SK-N-SH (cell line): ENCODE data around the gene SEZ6. TPM values are rescaled to one million over a fixed set of nuclear protein-coding genes. Genes with fewer than 3 reads are reported as not detected.

Experiments used
- CTCF ChIA-PET: fragments of 300-600, 350-600 bp; formaldehyde crosslinking; extraction: SDS; loops from one replicate; lab custom pipeline; 2021; lab: Yijun Ruan, JAX
- POLR2A ChIA-PET: fragments of 350-600 bp; sonication (Branson Sonifier 250); formaldehyde crosslinking; extraction: SDS; loops from one replicate; lab custom pipeline; 2020; ENCODE audit warnings: antibody characterized with exemption, inconsistent platforms; lab: Yijun Ruan, JAX
- DNase-seq: peaks from one replicate; pipeline ENCODE4 v3.0.0; 2012
- H2AFZ ChIP-seq: fragments of 200-600 bp; sonication (generic); 2 replicates; pipeline ENCODE4 v1.8.1; 2016; ENCODE audit warnings: antibody characterized with exemption, mild to moderate bottlenecking, low read depth
- H3F3A ChIP-seq: fragments of 200-600 bp; sonication (generic); replicated peaks from 2 replicates; pipeline ENCODE3; 2016; ENCODE audit warnings: antibody characterized with exemption, mild to moderate bottlenecking; ENCODE audit not compliant: insufficient read depth
- H3K27ac ChIP-seq, 2 experiments: fragments of 200-500 bp in 1 of 2; fragments of 200-600 bp in 1 of 2; sonication (Bioruptor generic) in 1 of 2; sonication (generic), shearing (Covaris generic) in 1 of 2; 2 replicates each; pipeline versions ENCODE4 v1.5.1 to v1.6.1; 2014 to 2016; ENCODE audit warnings: low read depth in 2 of 2, inconsistent platforms in 1 of 2, low read length in 1 of 2, mild to moderate bottlenecking in 1 of 2, mixed read lengths in 1 of 2
- H3K27me3 ChIP-seq: fragments of 200-600 bp; sonication (generic), shearing (Covaris generic); 2 replicates; pipeline ENCODE4 v1.6.1; 2016; ENCODE audit warnings: mixed run types; ENCODE audit not compliant: insufficient read depth
- H3K36me3 ChIP-seq, 2 experiments: fragments of 200-500 bp in 1 of 2; fragments of 200-600 bp in 1 of 2; sonication (Bioruptor generic) in 1 of 2; sonication (generic) in 1 of 2; replicated peaks in 1 of 2; 2 replicates each; pipeline versions ENCODE3 to v1.5.1; 2014 to 2016; ENCODE audit warnings: low read length in 1 of 2, mild to moderate bottlenecking in 1 of 2; ENCODE audit not compliant: insufficient read depth in 2 of 2, control insufficient read depth in 1 of 2
- H3K4me1 ChIP-seq, 2 experiments: fragments of 200-500 bp in 1 of 2; fragments of 200-600 bp in 1 of 2; sonication (Bioruptor generic) in 1 of 2; sonication (generic), shearing (Covaris generic) in 1 of 2; 2 replicates each; pipeline versions ENCODE4 v1.5.1 to v1.6.1; 2014 to 2016; ENCODE audit warnings: low read depth in 1 of 2, low read length in 1 of 2, mixed run types in 1 of 2; ENCODE audit not compliant: insufficient read depth in 2 of 2, control insufficient read depth in 1 of 2
- H3K4me2 ChIP-seq: fragments of 200-600 bp; sonication (generic), shearing (Covaris generic); 2 replicates; pipeline ENCODE4 v1.6.1; 2017; ENCODE audit warnings: mixed run types
- H3K4me3 ChIP-seq, 2 experiments: fragments of 200-500 bp in 1 of 2; fragments of 200-600 bp in 1 of 2; sonication (Bioruptor generic) in 1 of 2; sonication (generic), shearing (Covaris generic) in 1 of 2; 2 replicates each; pipeline versions ENCODE4 v1.5.1 to v1.8.1; 2014 to 2016; ENCODE audit warnings: low read depth in 2 of 2, inconsistent platforms in 1 of 2, low read length in 1 of 2, mild to moderate bottlenecking in 1 of 2, mixed read lengths in 1 of 2, moderate library complexity in 1 of 2
- H3K79me2 ChIP-seq: fragments of 200-600 bp; sonication (generic); 2 replicates; pipeline ENCODE4 v1.8.1; 2017; ENCODE audit warnings: mild to moderate bottlenecking; ENCODE audit not compliant: insufficient read depth
- H3K9ac ChIP-seq: fragments of 200-600 bp; sonication (generic); 2 replicates; pipeline ENCODE4 v1.6.1; 2017; ENCODE audit warnings: mixed run types
- H3K9me2 ChIP-seq: fragments of 200-600 bp; sonication (generic); 2 replicates; pipeline ENCODE4 v1.6.1; 2017; ENCODE audit warnings: mixed run types
- H3K9me3 ChIP-seq: fragments of 200-600 bp; sonication (generic); 2 replicates; pipeline ENCODE4 v1.6.1; 2017; ENCODE audit warnings: mixed run types, mild to moderate bottlenecking, moderate library complexity
- H4K20me1 ChIP-seq: fragments of 200-600 bp; sonication (generic); 2 replicates; pipeline ENCODE4 v1.6.1; 2017; ENCODE audit warnings: mild to moderate bottlenecking, mixed run types; ENCODE audit not compliant: insufficient read depth
- CHD2 ChIP-seq: fragments of 150-350 bp; IDR thresholded peaks from 2 replicates; pipeline ENCODE4 v1.6.1; 2018; ENCODE audit warnings: low read length; ENCODE audit not compliant: partially characterized antibody
- CTCF ChIP-seq: fragments of 200-600 bp; sonication (generic); IDR thresholded peaks from 2 replicates; pipeline ENCODE4 v1.6.1; 2017; ENCODE audit warnings: antibody characterized with exemption, mild to moderate bottlenecking, moderate library complexity
- ELF1 ChIP-seq: IDR thresholded peaks from 2 replicates; pipeline ENCODE4 v1.4.0; 2012
- FOXJ3 ChIP-seq: sonication (generic); formaldehyde crosslinking; IDR thresholded peaks from 2 replicates; pipeline ENCODE4 v1.5.1; 2020; ENCODE audit warnings: mild to moderate bottlenecking, missing genetic modification reagents
- FOXM1 ChIP-seq: IDR thresholded peaks from 2 replicates; pipeline ENCODE4 v1.4.0; 2012; ENCODE audit warnings: low read depth, mild to moderate bottlenecking
- GABPA ChIP-seq: IDR thresholded peaks from 2 replicates; pipeline ENCODE4 v1.4.0; 2012; ENCODE audit warnings: low read depth, mild to moderate bottlenecking
- GATA2 ChIP-seq: sonication (generic); formaldehyde crosslinking; IDR thresholded peaks from 2 replicates; pipeline ENCODE4 v1.5.0; 2020; ENCODE audit warnings: mild to moderate bottlenecking, missing genetic modification reagents
- IRF3 ChIP-seq: fragments of 150-350 bp; IDR thresholded peaks from 2 replicates; pipeline ENCODE4 v1.6.1; 2016; ENCODE audit warnings: mild to moderate bottlenecking, low read depth, low read length
- JUND ChIP-seq: IDR thresholded peaks from 2 replicates; pipeline ENCODE4 v1.4.0; 2012
- MAX ChIP-seq: IDR thresholded peaks from 2 replicates; pipeline ENCODE4 v1.4.0; 2012; ENCODE audit warnings: low read depth
- MXI1 ChIP-seq: IDR thresholded peaks from 2 replicates; pipeline ENCODE4 v1.6.1; 2012; ENCODE audit warnings: mild to moderate bottlenecking, low read depth, low read length, improper control_type of control experiment
- NFIC ChIP-seq: IDR thresholded peaks from 2 replicates; pipeline ENCODE4 v1.4.0; 2012; ENCODE audit warnings: borderline replicate concordance
- RCOR1 ChIP-seq: fragments of 150-350 bp; IDR thresholded peaks from 2 replicates; pipeline ENCODE4 v1.6.1; 2017; ENCODE audit warnings: antibody characterized with exemption, low read length
- RFX5 ChIP-seq: IDR thresholded peaks from 2 replicates; pipeline ENCODE4 v1.6.1; 2012; ENCODE audit warnings: mild to moderate bottlenecking, improper control_type of control experiment, low read length
- RXRA ChIP-seq: IDR thresholded peaks from 2 replicates; pipeline ENCODE4 v1.4.0; 2012; ENCODE audit warnings: low read depth, mild to moderate bottlenecking, borderline replicate concordance
- SIN3A ChIP-seq: IDR thresholded peaks from 2 replicates; pipeline ENCODE4 v1.6.1; 2012; ENCODE audit warnings: low read depth, mild to moderate bottlenecking, low read length, moderate library complexity, borderline replicate concordance
- YY1 ChIP-seq: IDR thresholded peaks from 2 replicates; pipeline ENCODE4 v1.4.0; 2012; ENCODE audit warnings: low read depth, mild to moderate bottlenecking
- ZBTB33 ChIP-seq: IDR thresholded peaks from 2 replicates; pipeline ENCODE4 v1.4.0; 2012; ENCODE audit warnings: low read depth, borderline replicate concordance
- WGBS: methylation state at CpG from one replicate; pipeline ENCODE4 v1.1.6; 2017; ENCODE audit warnings: low lambda C conversion rate; 5-methylcytosine and 5-hydroxymethylcytosine counted together
- polyA plus RNA-seq, 3 experiments: library from polyadenylated mRNA; depleted of rRNA; stranded (reverse); fragments of >200 nt; gene quantifications; 2 replicates each; pipeline ENCODE4 v1.2.3, GENCODE V29; 2012
- TF ChIP-seq, protein P1 (sequence below): IDR thresholded peaks from 2 replicates; pipeline ENCODE4 v1.4.0; 2012; ENCODE audit warnings: low read depth, borderline replicate concordance

The SEZ6 gene
- polyA plus RNA-seq, 1 of the 3 experiments (the other 2 are of a cell fraction) = 0.12 TPM

DNA sequence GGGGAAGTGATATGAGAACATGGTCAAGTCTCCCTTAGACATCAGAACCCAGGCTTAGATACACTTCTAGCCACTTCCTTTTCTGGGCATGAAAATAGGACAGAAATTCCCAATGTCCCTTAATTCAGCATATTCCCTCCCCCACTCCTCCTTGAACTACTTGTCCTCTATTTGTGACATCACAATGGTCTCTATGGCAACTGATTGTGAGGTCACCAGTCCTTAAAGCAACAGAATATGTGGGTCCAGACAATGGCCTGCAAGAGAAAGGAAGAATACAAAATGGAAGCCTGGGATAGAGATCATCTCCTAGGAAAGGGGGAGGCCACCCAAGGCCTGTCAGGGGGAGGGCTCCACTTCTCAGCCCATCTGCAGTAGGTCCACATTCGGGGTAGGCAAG lies 6.7 kb upstream of the SEZ6 start:
- H3K79me2 ChIP-seq = no peaks in the 10 kb centered on the region
- H2AFZ ChIP-seq = no peak overlapping the region

DNA sequence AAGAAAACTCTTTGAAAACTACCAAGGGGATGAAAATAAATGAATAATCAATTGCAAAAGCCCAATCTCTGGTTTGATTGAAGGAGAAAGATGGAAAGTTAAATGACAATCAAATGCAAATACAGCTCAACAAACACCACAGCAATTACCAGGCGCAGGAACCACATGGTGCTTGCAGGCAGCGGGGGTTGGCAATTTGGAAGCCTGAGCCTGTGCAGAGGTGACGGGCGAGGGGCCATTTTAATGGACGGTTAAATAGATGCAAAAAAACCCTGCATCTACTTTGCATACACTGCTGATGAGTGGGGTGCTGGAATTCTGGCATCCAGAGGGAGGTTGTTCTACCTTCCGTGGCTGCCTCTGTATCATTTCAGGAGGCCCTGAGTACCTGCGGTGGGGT lies 4.8 kb upstream of the SEZ6 start:
- H3F3A ChIP-seq = peaks cover 4% of the 10 kb centered on the region
- ChIA-PET CTCF (interaction anchor here (0.9 to 2.2 kb wide), 5 partner anchors 9 to 209 kb away, joined by 3 to 13 read pairs (median 8); no protein-coding TSS in a partner anchor), POLR2A (no interaction called here)
- no peak overlapping the region for H3K4me3 ChIP-seq
- DNase-seq = no peak
- peaks cover 19% of the 10 kb centered on the region for H3K27me3 ChIP-seq
- H3K27ac ChIP-seq = no peak overlapping the region
- H3K9me2 ChIP-seq = no peaks in the 10 kb centered on the region
- peaks cover 7% of the 10 kb centered on the region in 2 experiments; a peak in 2 of 4 replicates for H3K4me1 ChIP-seq
- no peaks in the 10 kb centered on the region for H4K20me1 ChIP-seq
- no peaks in the 10 kb centered on the region for H3K9me3 ChIP-seq
- 51% methylated on average over 4 of the region's 7 CpGs for WGBS
- no peak overlapping the region for H3K9ac ChIP-seq
- H2AFZ ChIP-seq = no peak overlapping the region
- no peaks in the 10 kb centered on the region for H3K36me3 ChIP-seq
- no peak overlapping the region for H3K4me2 ChIP-seq
- H3K79me2 ChIP-seq = no peaks in the 10 kb centered on the region
- TF ChIP-seq JUND (no peak), FOXJ3 (CRISPR knock-in tag) (no peak), IRF3 (no peak), MAX (no peak), GATA2 (CRISPR knock-in tag) (no peak), CTCF (no peak), CHD2 (no peak), NFIC (no peak), MXI1 (no peak), ELF1 (no peak), RCOR1 (no peak), SIN3A (no peak), YY1 (no peak), RFX5 (no peak)
- TF ChIP-seq, protein P1, sequence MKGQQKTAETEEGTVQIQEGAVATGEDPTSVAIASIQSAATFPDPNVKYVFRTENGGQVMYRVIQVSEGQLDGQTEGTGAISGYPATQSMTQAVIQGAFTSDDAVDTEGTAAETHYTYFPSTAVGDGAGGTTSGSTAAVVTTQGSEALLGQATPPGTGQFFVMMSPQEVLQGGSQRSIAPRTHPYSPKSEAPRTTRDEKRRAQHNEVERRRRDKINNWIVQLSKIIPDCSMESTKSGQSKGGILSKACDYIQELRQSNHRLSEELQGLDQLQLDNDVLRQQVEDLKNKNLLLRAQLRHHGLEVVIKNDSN = no peak

More for the DNA sequence above, 6.7 kb upstream of the SEZ6 start:
- no peak overlapping the region for H3K4me3 ChIP-seq
- H3K27ac ChIP-seq = no peak overlapping the region
- no peaks in the 10 kb centered on the region for H4K20me1 ChIP-seq
- H3K4me1 ChIP-seq = peaks cover under 1 to 5% of the 10 kb centered on the region in 2 experiments; a peak in 2 of 4 replicates
- no peak overlapping the region for H3K4me2 ChIP-seq
- peaks cover 4% of the 10 kb centered on the region for H3F3A ChIP-seq
- CTCF ChIA-PET = no interaction called here
- H3K9me2 ChIP-seq = no peaks in the 10 kb centered on the region
- peaks cover 19% of the 10 kb centered on the region for H3K27me3 ChIP-seq
- WGBS = 20% methylated on average over 1 of the region's 1 CpG
- H3K9me3 ChIP-seq = no peaks in the 10 kb centered on the region
- no peak for DNase-seq
- no peaks in the 10 kb centered on the region for H3K36me3 ChIP-seq
- TF ChIP-seq RXRA = no peak
- no peak for TF ChIP-seq MXI1
- no peak for TF ChIP-seq ZBTB33
- TF ChIP-seq GABPA = no peak
- no peak for TF ChIP-seq NFIC
- no peak for TF ChIP-seq FOXM1
- TF ChIP-seq FOXJ3 (CRISPR knock-in tag) = no peak
- no peak overlapping the region for H3K9ac ChIP-seq
- POLR2A ChIA-PET = no interaction called here
